PC-9 (cell line): Measurements from ENCODE around the gene FUCA2. TPM values are rescaled to one million over a fixed set of nuclear protein-coding genes. Genes with fewer than 3 reads are reported as not detected.

ENCODE experiments used
- BruUV-seq: library from RNA; stranded (reverse); fragments of 400-500 nt; replicated peaks from 2 replicates; lab custom pipeline; 2021; lab: Mats Ljungman, UMichigan
- CTCF ChIA-PET: fragments of 300-600 bp; sonication (Branson Sonifier 250); formaldehyde crosslinking; loops from one replicate; lab custom pipeline; 2022; ENCODE audit warnings: antibody characterized with exemption; lab: Charles Lee
- POLR2A ChIA-PET: fragments of 300-600 bp; sonication (Branson Sonifier 250); formaldehyde crosslinking; loops from one replicate; lab custom pipeline; 2022; ENCODE audit warnings: antibody characterized with exemption; ENCODE audit not compliant: unreplicated experiment; lab: Charles Lee
- DNase-seq, 2 experiments: peaks; one replicate each; pipeline versions ENCODE4 v3.0.0 to v3.0.0-alpha.2; 2015 to 2022; ENCODE audit warnings: mixed read lengths in 1 of 2
- H2AFZ ChIP-seq: fragments of 200-600 bp; sonication (generic); 2 replicates; pipeline ENCODE4 v1.8.1; 2017; ENCODE audit warnings: antibody characterized with exemption
- H3F3A ChIP-seq: fragments of 200-600 bp; sonication (generic); 2 replicates; pipeline ENCODE4 v1.8.1; 2017; ENCODE audit warnings: antibody characterized with exemption, mild to moderate bottlenecking, low read depth; ENCODE audit not compliant: insufficient read depth
- H3K27ac ChIP-seq: fragments of 200-600 bp; sonication (generic); 2 replicates; pipeline ENCODE4 v1.6.1; 2016; ENCODE audit warnings: mixed run types
- H3K27me3 ChIP-seq: fragments of 200-600 bp; sonication (generic); 2 replicates; pipeline ENCODE4 v1.6.1; 2016; ENCODE audit warnings: low read depth, mixed run types; ENCODE audit not compliant: insufficient read depth
- H3K36me3 ChIP-seq: fragments of 200-600 bp; sonication (generic); 2 replicates; pipeline ENCODE4 v1.6.1; 2016; ENCODE audit warnings: low read depth, mixed run types
- H3K4me1 ChIP-seq: fragments of 200-600 bp; sonication (generic); replicated peaks from 2 replicates; pipeline ENCODE4 v1.6.1; 2016; ENCODE audit warnings: mixed run types; ENCODE audit not compliant: insufficient read depth
- H3K4me2 ChIP-seq: fragments of 200-600 bp; sonication (generic); 2 replicates; pipeline ENCODE4 v1.6.1; 2017; ENCODE audit warnings: mixed run types
- H3K4me3 ChIP-seq: fragments of 200-600 bp; sonication (generic); 2 replicates; pipeline ENCODE4 v1.6.1; 2016; ENCODE audit warnings: mixed run types
- H3K79me2 ChIP-seq: fragments of 200-600 bp; sonication (generic); 2 replicates; pipeline ENCODE4 v1.6.1; 2017; ENCODE audit warnings: low read depth, mixed run types
- H3K9me2 ChIP-seq: fragments of 200-600 bp; sonication (generic); 2 replicates; pipeline ENCODE4 v1.8.1; 2017; ENCODE audit warnings: mild to moderate bottlenecking; ENCODE audit not compliant: insufficient read depth
- H3K9me3 ChIP-seq: fragments of 200-600 bp; sonication (generic); 2 replicates; pipeline ENCODE4 v1.8.1; 2016; ENCODE audit warnings: low read depth; ENCODE audit not compliant: insufficient read depth
- H4K20me1 ChIP-seq: fragments of 200-600 bp; sonication (generic); 2 replicates; pipeline ENCODE4 v1.8.1; 2017; ENCODE audit not compliant: insufficient read depth
- CTCF ChIP-seq: fragments of 200-600 bp; sonication (generic); conservative IDR thresholded peaks from 2 replicates; pipeline ENCODE4 v1.6.1; 2017; ENCODE audit warnings: mixed run types, antibody characterized with exemption, mild to moderate bottlenecking, moderate library complexity
- EZH2 ChIP-seq: fragments of 200-600 bp; sonication (generic); IDR thresholded peaks from 2 replicates; pipeline ENCODE4 v1.8.0; 2017; ENCODE audit warnings: antibody characterized with exemption, low read depth
- intact Hi-C: fragments of 100-400 bp; cut with micrococcal nuclease; formaldehyde crosslinking; loops from one replicate; pipeline ENCODE4 v1.10.0; 2022; ENCODE audit not compliant: unreplicated experiment
- total RNA-seq: library from RNA; stranded (reverse); gene quantifications from 2 replicates; pipeline ENCODE4 v1.2.3, GENCODE V29; 2021

FUCA2 gene
- total RNA-seq, 1 experiment from 2014 or later, result 74.8 TPM

GRCh38 chr6:143522039-143522600, 10.6 kb upstream of the FUCA2 start:
- intact Hi-C loops, result no loop called here
- Histone ChIP-seq H3F3A (no peaks in the 10 kb centered on the region), H3K27me3 (no peaks in the 10 kb centered on the region), H4K20me1 (no peaks in the 10 kb centered on the region), H3K4me2 (no peak overlapping the region), H3K79me2 (no peaks in the 10 kb centered on the region), H3K27ac (no peak overlapping the region), H3K9me3 (no peaks in the 10 kb centered on the region), H3K4me1 (no peaks in the 10 kb centered on the region), H2AFZ (no peak overlapping the region), H3K9me2 (no peaks in the 10 kb centered on the region), H3K4me3 (no peak overlapping the region), H3K36me3 (no peaks in the 10 kb centered on the region)
- no peak for DNase-seq
- BruUV-seq, result no TSS peak
- CTCF ChIA-PET, result no interaction called here
- TF ChIP-seq CTCF (no peak), EZH2 (no peak)
- POLR2A ChIA-PET, result no interaction called here

- no TSS peak for BruUV-seq
- Histone ChIP-seq H3K27me3 (no peaks in the 10 kb centered on the region), H3K36me3 (no peaks in the 10 kb centered on the region), H3K79me2 (no peaks in the 10 kb centered on the region), H4K20me1 (no peaks in the 10 kb centered on the region), H3K27ac (no peak overlapping the region), H3K4me1 (no peaks in the 10 kb centered on the region), H3K4me2 (no peak overlapping the region), H3K9me2 (no peaks in the 10 kb centered on the region), H3F3A (no peaks in the 10 kb centered on the region), H2AFZ (no peak overlapping the region), H3K4me3 (no peak overlapping the region), H3K9me3 (no peaks in the 10 kb centered on the region)
- POLR2A ChIA-PET, result no interaction called here
- TF ChIP-seq EZH2 (no peak), CTCF (no peak)
- DNase-seq, result no peak
- intact Hi-C loops, result no loop called here
- CTCF ChIA-PET, result no interaction called here
Observed at GRCh38 chr6:143517447-143517773, 5.9 kb upstream of the FUCA2 start.

- Histone ChIP-seq H3F3A (no peaks in the 10 kb centered on the region), H2AFZ (no peak overlapping the region), H3K27me3 (no peaks in the 10 kb centered on the region), H3K4me1 (0 out of 2 replicates have a peak, but pooled peaks cover under 1% of the 10 kb centered on the region), H3K9me3 (no peaks in the 10 kb centered on the region), H3K4me2 (no peak overlapping the region), H3K9me2 (no peaks in the 10 kb centered on the region), H4K20me1 (no peaks in the 10 kb centered on the region), H3K27ac (no peak overlapping the region), H3K79me2 (peaks cover 2% of the 10 kb centered on the region), H3K4me3 (no peak overlapping the region), H3K36me3 (no peaks in the 10 kb centered on the region)
- BruUV-seq, result no TSS peak
- CTCF ChIA-PET, result no interaction called here
- intact Hi-C loops, result no loop called here
- DNase-seq, result no peak
- TF ChIP-seq CTCF (no peak), EZH2 (no peak)
- POLR2A ChIA-PET, result no interaction called here
Observed at GRCh38 chr6:143516690-143517446, 5.3 kb upstream of the FUCA2 start.
